ENCODE data around the gene TIGD2. TPM values are rescaled to one million over a fixed set of nuclear protein-coding genes. Genes with fewer than 3 reads are reported as not detected.

Gene TIGD2
- polyA plus RNA-seq, 2 donors: 1.8 to 1.9 TPM

GRCh38 chr4:89114100-89114499, 2.8 kb downstream of the TIGD2 start:
- H3K9me3 ChIP-seq (ENCODE audit: control insufficient read depth in 2 of 2, insufficient read depth in 1 of 2, low read depth in 1 of 2, low read length in 1 of 2): no peaks in the 10 kb centered on the region
- H3K27ac ChIP-seq (ENCODE audit: low read depth in 2 of 2, low read length in 1 of 2): no peak overlapping the region
- no peaks in the 10 kb centered on the region for H3K36me3 ChIP-seq (ENCODE audit: control insufficient read depth in 2 of 2, insufficient read depth in 2 of 2, low read length in 1 of 2)
- H3K4me1 ChIP-seq (ENCODE audit: control insufficient read depth in 2 of 2, insufficient read depth in 2 of 2, low read length in 1 of 2): no peaks in the 10 kb centered on the region
- H3K27me3 ChIP-seq (ENCODE audit: control insufficient read depth in 1 of 2, insufficient read depth in 2 of 2, low read length in 2 of 2): no peaks in the 10 kb centered on the region
- WGBS, 2 donors: 81 to 90% methylated on average over 3 of the region's 3 CpGs
- no peak overlapping the region for H3K4me3 ChIP-seq (ENCODE audit: low read depth in 1 of 2, low read length in 2 of 2)

- 92 to 95% methylated on average over 3 of the region's 3 CpGs for WGBS, 2 donors
- no peaks in the 10 kb centered on the region for H3K27me3 ChIP-seq (ENCODE audit: control insufficient read depth in 1 of 2, insufficient read depth in 2 of 2, low read length in 2 of 2)
- no peaks in the 10 kb centered on the region for H3K36me3 ChIP-seq (ENCODE audit: control insufficient read depth in 2 of 2, insufficient read depth in 2 of 2, low read length in 1 of 2)
- no peak overlapping the region for H3K27ac ChIP-seq (ENCODE audit: low read depth in 2 of 2, low read length in 1 of 2)
- H3K4me1 ChIP-seq (ENCODE audit: control insufficient read depth in 2 of 2, insufficient read depth in 2 of 2, low read length in 1 of 2): no peaks in the 10 kb centered on the region
- H3K9me3 ChIP-seq (ENCODE audit: control insufficient read depth in 2 of 2, insufficient read depth in 1 of 2, low read depth in 1 of 2, low read length in 1 of 2): no peaks in the 10 kb centered on the region
- no peak overlapping the region for H3K4me3 ChIP-seq (ENCODE audit: low read depth in 1 of 2, low read length in 2 of 2)
Observed at GRCh38 chr4:89117115-89117514, 5.8 kb downstream of the TIGD2 start.

GRCh38 chr4:89119166-89119565, 7.8 kb downstream of the TIGD2 start:
- no peak overlapping the region for H3K27ac ChIP-seq (ENCODE audit: low read depth in 2 of 2, low read length in 1 of 2)
- H3K27me3 ChIP-seq (ENCODE audit: control insufficient read depth in 1 of 2, insufficient read depth in 2 of 2, low read length in 2 of 2): no peaks in the 10 kb centered on the region
- no peaks in the 10 kb centered on the region for H3K36me3 ChIP-seq (ENCODE audit: control insufficient read depth in 2 of 2, insufficient read depth in 2 of 2, low read length in 1 of 2)
- no peak overlapping the region for H3K4me3 ChIP-seq (ENCODE audit: low read depth in 1 of 2, low read length in 2 of 2)
- H3K4me1 ChIP-seq (ENCODE audit: control insufficient read depth in 2 of 2, insufficient read depth in 2 of 2, low read length in 1 of 2): peaks cover 0 to under 1% of the 10 kb centered on the region in 2 donors
- H3K9me3 ChIP-seq (ENCODE audit: control insufficient read depth in 2 of 2, insufficient read depth in 1 of 2, low read depth in 1 of 2, low read length in 1 of 2): no peaks in the 10 kb centered on the region
- 43 to 69% methylated on average over 1 of the region's 1 CpG for WGBS, 2 donors

GRCh38 chr4:89119836-89120235, 8.5 kb downstream of the TIGD2 start:
- H3K4me1 ChIP-seq (ENCODE audit: control insufficient read depth in 2 of 2, insufficient read depth in 2 of 2, low read length in 1 of 2): peaks cover 0 to 5% of the 10 kb centered on the region in 2 donors
- no peak overlapping the region for H3K4me3 ChIP-seq (ENCODE audit: low read depth in 1 of 2, low read length in 2 of 2)
- H3K27ac ChIP-seq (ENCODE audit: low read depth in 2 of 2, low read length in 1 of 2): no peak overlapping the region
- no peaks in the 10 kb centered on the region for H3K9me3 ChIP-seq (ENCODE audit: control insufficient read depth in 2 of 2, insufficient read depth in 1 of 2, low read depth in 1 of 2, low read length in 1 of 2)
- H3K27me3 ChIP-seq (ENCODE audit: control insufficient read depth in 1 of 2, insufficient read depth in 2 of 2, low read length in 2 of 2): no peaks in the 10 kb centered on the region
- WGBS, 2 donors: 95 to 99% methylated on average over 3 of the region's 3 CpGs
- H3K36me3 ChIP-seq (ENCODE audit: control insufficient read depth in 2 of 2, insufficient read depth in 2 of 2, low read length in 1 of 2): no peaks in the 10 kb centered on the region

GRCh38 chr4:89121387-89122068, 10.2 kb downstream of the TIGD2 start:
- no peaks in the 10 kb centered on the region for H3K36me3 ChIP-seq (ENCODE audit: control insufficient read depth in 2 of 2, insufficient read depth in 2 of 2, low read length in 1 of 2)
- 84 to 85% methylated on average over 3 of the region's 3 CpGs for WGBS, 2 donors
- H3K9me3 ChIP-seq (ENCODE audit: control insufficient read depth in 2 of 2, insufficient read depth in 1 of 2, low read depth in 1 of 2, low read length in 1 of 2): no peaks in the 10 kb centered on the region
- no peak overlapping the region for H3K4me3 ChIP-seq (ENCODE audit: low read depth in 1 of 2, low read length in 2 of 2)
- H3K27ac ChIP-seq (ENCODE audit: low read depth in 2 of 2, low read length in 1 of 2): no peak overlapping the region
- peaks cover 0 to 5% of the 10 kb centered on the region in 2 donors for H3K4me1 ChIP-seq (ENCODE audit: control insufficient read depth in 2 of 2, insufficient read depth in 2 of 2, low read length in 1 of 2)
- no peaks in the 10 kb centered on the region for H3K27me3 ChIP-seq (ENCODE audit: control insufficient read depth in 1 of 2, insufficient read depth in 2 of 2, low read length in 2 of 2)

GRCh38 chr4:89123451-89123851, 12.1 kb downstream of the TIGD2 start:
- Histone ChIP-seq H3K4me1 (ENCODE audit: control insufficient read depth in 2 of 2, insufficient read depth in 2 of 2, low read length in 1 of 2) (peaks cover 0 to 5% of the 10 kb centered on the region in 2 donors), H3K4me3 (ENCODE audit: low read depth in 1 of 2, low read length in 2 of 2) (no peak overlapping the region), H3K9me3 (ENCODE audit: control insufficient read depth in 2 of 2, insufficient read depth in 1 of 2, low read depth in 1 of 2, low read length in 1 of 2) (no peaks in the 10 kb centered on the region), H3K27ac (ENCODE audit: low read depth in 2 of 2, low read length in 1 of 2) (no peak overlapping the region), H3K27me3 (ENCODE audit: control insufficient read depth in 1 of 2, insufficient read depth in 2 of 2, low read length in 2 of 2) (no peaks in the 10 kb centered on the region), H3K36me3 (ENCODE audit: control insufficient read depth in 2 of 2, insufficient read depth in 2 of 2, low read length in 1 of 2) (no peaks in the 10 kb centered on the region)
- 69 to 74% methylated on average over 5 of the region's 5 CpGs for WGBS, 2 donors

GRCh38 chr4:89125901-89126782, 14.8 kb downstream of the TIGD2 start:
- Histone ChIP-seq H3K36me3 (ENCODE audit: control insufficient read depth in 2 of 2, insufficient read depth in 2 of 2, low read length in 1 of 2) (no peaks in the 10 kb centered on the region), H3K27me3 (ENCODE audit: control insufficient read depth in 1 of 2, insufficient read depth in 2 of 2, low read length in 2 of 2) (no peaks in the 10 kb centered on the region), H3K4me1 (ENCODE audit: control insufficient read depth in 2 of 2, insufficient read depth in 2 of 2, low read length in 1 of 2) (peaks cover 0 to 5% of the 10 kb centered on the region in 2 donors), H3K9me3 (ENCODE audit: control insufficient read depth in 2 of 2, insufficient read depth in 1 of 2, low read depth in 1 of 2, low read length in 1 of 2) (no peaks in the 10 kb centered on the region), H3K4me3 (ENCODE audit: low read depth in 1 of 2, low read length in 2 of 2) (no peak overlapping the region), H3K27ac (ENCODE audit: low read depth in 2 of 2, low read length in 1 of 2) (no peak overlapping the region)
- WGBS, 2 donors: 74 to 84% methylated on average over 3 of the region's 3 CpGs

GRCh38 chr4:89129080-89129640, 17.8 kb downstream of the TIGD2 start:
- no peaks in the 10 kb centered on the region for H3K9me3 ChIP-seq (ENCODE audit: control insufficient read depth in 2 of 2, insufficient read depth in 1 of 2, low read depth in 1 of 2, low read length in 1 of 2)
- peaks cover 0 to 5% of the 10 kb centered on the region in 2 donors for H3K4me1 ChIP-seq (ENCODE audit: control insufficient read depth in 2 of 2, insufficient read depth in 2 of 2, low read length in 1 of 2)
- no peak overlapping the region for H3K27ac ChIP-seq (ENCODE audit: low read depth in 2 of 2, low read length in 1 of 2)
- no peaks in the 10 kb centered on the region for H3K27me3 ChIP-seq (ENCODE audit: control insufficient read depth in 1 of 2, insufficient read depth in 2 of 2, low read length in 2 of 2)
- H3K4me3 ChIP-seq (ENCODE audit: low read depth in 1 of 2, low read length in 2 of 2): no peak overlapping the region
- no peaks in the 10 kb centered on the region for H3K36me3 ChIP-seq (ENCODE audit: control insufficient read depth in 2 of 2, insufficient read depth in 2 of 2, low read length in 1 of 2)
- 64 to 77% methylated on average over 1 of the region's 1 CpG for WGBS, 2 donors

- no peaks in the 10 kb centered on the region for H3K36me3 ChIP-seq (ENCODE audit: control insufficient read depth in 2 of 2, insufficient read depth in 2 of 2, low read length in 1 of 2)
- no peak overlapping the region for H3K4me3 ChIP-seq (ENCODE audit: low read depth in 1 of 2, low read length in 2 of 2)
- H3K4me1 ChIP-seq (ENCODE audit: control insufficient read depth in 2 of 2, insufficient read depth in 2 of 2, low read length in 1 of 2): no peaks in the 10 kb centered on the region
- no peaks in the 10 kb centered on the region for H3K9me3 ChIP-seq (ENCODE audit: control insufficient read depth in 2 of 2, insufficient read depth in 1 of 2, low read depth in 1 of 2, low read length in 1 of 2)
- no peaks in the 10 kb centered on the region for H3K27me3 ChIP-seq (ENCODE audit: control insufficient read depth in 1 of 2, insufficient read depth in 2 of 2, low read length in 2 of 2)
- H3K27ac ChIP-seq (ENCODE audit: low read depth in 2 of 2, low read length in 1 of 2): no peak overlapping the region
- WGBS, 2 donors: 53 to 58% methylated on average over 4 of the region's 4 CpGs
Observed at GRCh38 chr4:89134775-89135319, 23.5 kb downstream of the TIGD2 start.

Measured in esophagus (tissue), 2 donors.